Measurements from ENCODE around the gene QKI. TPM values are rescaled to one million over a fixed set of nuclear protein-coding genes. Genes with fewer than 3 reads are reported as not detected.

Gene QKI
- total RNA-seq, 1 experiment from 2014 or later = 176 TPM

GRCh38 chr6:163548624-163549023, 134.1 kb downstream of the QKI start:
- TF ChIP-seq CTCF (conservative IDR thresholded peaks at IDR 0.05) = no peak
- Histone ChIP-seq H3K23me2 (ENCODE audit: insufficient read length, low read depth, low read length, poor library complexity, severe bottlenecking) (no peaks in the 10 kb centered on the region), H2BK120ac (ENCODE audit: low read depth, low read length, poor library complexity, severe bottlenecking) (no peak overlapping the region), H4K8ac (replicated peaks; ENCODE audit: insufficient read length, low read depth, low read length) (no peak overlapping the region), H2BK15ac (ENCODE audit: low read depth, low read length) (no peak overlapping the region), H3K27me3 (ENCODE audit: insufficient read depth, low read length) (no peaks in the 10 kb centered on the region), H3K18ac (ENCODE audit: insufficient read length, low read depth, low read length) (no peak overlapping the region), H3K79me2 (ENCODE audit: insufficient read depth, low read length) (peaks cover 2% of the 10 kb centered on the region; the same call in 1 of the 2 replicates), H4K5ac (ENCODE audit: insufficient read length, low read depth, low read length) (no peak overlapping the region), H2BK20ac (ENCODE audit: low read depth, low read length, poor library complexity, severe bottlenecking) (no peak overlapping the region), H2BK12ac (ENCODE audit: insufficient read length, low read depth, low read length) (no peak overlapping the region), H3T11ph (ENCODE audit: low read length) (no peak overlapping the region), H3K79me1 (ENCODE audit: insufficient read depth, low read depth, low read length, poor library complexity, severe bottlenecking) (peaks cover 2% of the 10 kb centered on the region), H2BK5ac (ENCODE audit: insufficient read length, low read length) (no peak overlapping the region), H3K23ac (ENCODE audit: insufficient read length, low read depth, low read length) (no peak overlapping the region), H3K4ac (ENCODE audit: low read depth, low read length) (no peak overlapping the region), H3K27ac (ENCODE audit: insufficient read length, low read depth, low read length) (no peak overlapping the region), H4K91ac (ENCODE audit: insufficient read length, low read depth, low read length) (no peak overlapping the region), H3K14ac (ENCODE audit: insufficient read depth, low read length) (no peak overlapping the region), H3K9ac (ENCODE audit: extremely low read depth, insufficient read length, low read length) (no peak overlapping the region), H3K9me3 (ENCODE audit: control insufficient read depth, low read depth, low read length) (no peaks in the 10 kb centered on the region), H2AK5ac (ENCODE audit: insufficient read length, low read length) (no peak overlapping the region), H3K4me2 (ENCODE audit: insufficient read depth, insufficient read length, low read length) (no peak overlapping the region), H3K56ac (ENCODE audit: insufficient read length, low read depth, low read length) (no peak overlapping the region), H3K4me1 (ENCODE audit: insufficient read depth, low read length) (peaks cover 3% of the 10 kb centered on the region; the same call in 1 of the 2 replicates), H4K20me1 (ENCODE audit: control insufficient read depth, insufficient read depth, insufficient read length) (peaks cover 3% of the 10 kb centered on the region), H2AFZ (ENCODE audit: low read length) (no peak overlapping the region)
- H3K9me3 Mint-ChIP-seq = no peaks in the 10 kb centered on the region; a peak in 1 of 5 replicates
- no CpG with 5 or more reads among the region's 3 CpGs for WGBS (ENCODE audit: extremely low coverage, insufficient read length, low lambda C conversion rate)
- DNase-seq = no peak
- no peak overlapping the region for H3K4me3 Mint-ChIP-seq
- peaks cover 28 to 41% of the 10 kb centered on the region in 2 experiments for H3K4me1 Mint-ChIP-seq
- peaks cover 9 to 35% (median 16%) of the 10 kb centered on the region in 3 experiments for H3K36me3 Mint-ChIP-seq (ENCODE audit: insufficient read depth in 1 of 3, low read depth in 3 of 3)
- peak overlapping the region; percentile 1 to 71 (median 48); a peak in 3 of 7 replicates for H3K27ac Mint-ChIP-seq
- no peaks in the 10 kb centered on the region for H3K27me3 Mint-ChIP-seq (ENCODE audit: low read depth)
